Dedifferentiated amniotic fluid mesenchymal stem cell (primary cell): ENCODE data around the gene HSPE1.
"Not testable (repeated sequence)": the region's sequence is repeated elsewhere in the genome, so short reads cannot be mapped to it uniquely, and the experiment has no call there.

ENCODE experiments used
- DNase-seq: peaks from one replicate; pipeline ENCODE4 v3.0.0-alpha.2; 2016; ENCODE audit errors: extremely low spot score

The HSPE1 gene

DNA sequence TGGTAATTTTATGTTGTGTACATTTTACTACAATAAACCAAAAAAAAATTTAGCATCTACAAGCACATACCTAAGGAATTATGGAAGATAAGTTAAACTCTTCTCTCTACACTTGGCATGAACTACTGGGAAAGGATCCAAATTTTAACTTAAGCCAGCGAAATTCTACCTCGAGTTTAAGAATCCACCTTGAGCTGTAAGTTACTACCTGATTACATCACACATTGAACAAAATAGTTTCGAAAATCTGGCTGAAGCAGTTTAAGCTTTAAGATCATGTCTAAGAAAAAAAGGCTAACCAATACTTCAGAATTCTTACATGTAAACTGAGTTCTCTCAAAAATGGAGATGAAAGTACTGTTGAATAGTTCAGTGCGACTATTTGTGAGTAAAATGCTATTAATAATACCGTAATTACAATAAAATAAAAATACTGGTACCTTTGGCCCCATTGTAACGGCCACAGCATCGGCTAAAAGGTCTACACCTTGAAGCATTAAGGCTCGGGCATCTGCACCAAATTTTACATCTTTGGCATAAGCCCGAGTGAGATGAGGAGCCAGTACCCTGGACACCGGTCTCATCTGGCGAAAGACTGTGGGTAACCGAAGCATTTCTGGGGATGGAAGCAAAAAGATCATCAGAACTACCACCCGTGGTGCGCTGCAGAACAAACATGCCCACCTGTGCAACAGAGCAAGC lies 1.8 kb upstream of the HSPE1 start:
- peak; percentile 34 for DNase-seq

DNA sequence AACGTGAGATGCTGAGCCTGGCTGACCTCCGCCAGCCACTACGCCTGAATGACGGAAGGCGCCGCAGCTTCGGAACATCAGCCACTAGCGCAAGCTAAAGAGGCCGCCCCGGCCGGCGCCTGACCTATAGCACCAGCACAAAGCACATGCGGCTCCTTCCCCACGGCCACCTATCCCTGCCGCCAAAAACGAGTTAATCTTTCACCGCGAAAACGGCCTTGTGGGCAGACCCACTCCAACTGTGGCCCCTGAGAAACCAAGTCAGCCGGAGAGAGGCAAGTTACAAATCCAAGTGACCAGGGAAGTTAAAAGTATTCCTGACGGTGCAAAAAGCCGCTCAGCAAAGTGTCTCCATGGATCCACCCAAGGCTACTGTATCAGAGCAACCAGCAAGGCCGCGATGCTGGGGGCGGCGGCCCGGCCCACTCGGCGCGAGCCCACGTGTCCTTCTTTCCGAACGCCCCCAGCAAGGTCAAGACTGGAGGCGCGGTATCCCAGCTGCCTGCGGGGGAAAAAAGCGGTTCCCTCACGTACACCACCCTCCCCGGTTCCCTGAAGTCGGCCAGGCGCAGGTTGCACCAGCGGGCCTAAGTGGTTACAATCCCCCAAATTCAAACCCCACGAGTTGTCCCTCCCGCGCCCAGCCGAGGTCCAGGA lies 1.1 kb upstream of the HSPE1 start:
- peak; percentile 21 for DNase-seq

GRCh38 chr2:197500503-197501131 lies 438 bp downstream of the HSPE1 start:
- no peak for DNase-seq

GRCh38 chr2:197502201-197502600 lies 2.0 kb downstream of the HSPE1 start:
- no peak for DNase-seq

GRCh38 chr2:197502685-197503084 lies 2.5 kb downstream of the HSPE1 start:
- no peak for DNase-seq

DNA sequence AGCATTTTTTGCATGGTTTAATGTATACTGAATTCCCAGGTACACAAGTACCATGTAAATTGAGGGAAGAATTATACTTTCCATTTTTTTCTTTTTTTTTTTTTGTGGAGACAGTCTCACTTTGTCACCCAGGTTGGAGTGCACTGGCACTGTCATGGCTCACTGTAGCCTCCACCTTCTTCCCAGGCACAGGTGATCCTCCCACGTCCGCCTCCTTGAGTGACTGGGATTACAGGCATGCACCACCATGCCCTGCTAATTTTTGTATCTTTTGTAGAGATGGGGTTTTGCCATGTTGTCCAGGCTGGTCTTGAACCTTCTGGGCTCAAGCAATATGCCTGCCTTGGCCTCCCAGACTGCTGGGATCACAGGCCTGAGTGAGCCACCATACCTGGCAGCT lies 3.8 kb downstream of the HSPE1 start:
- DNase-seq, result no peak

DNA sequence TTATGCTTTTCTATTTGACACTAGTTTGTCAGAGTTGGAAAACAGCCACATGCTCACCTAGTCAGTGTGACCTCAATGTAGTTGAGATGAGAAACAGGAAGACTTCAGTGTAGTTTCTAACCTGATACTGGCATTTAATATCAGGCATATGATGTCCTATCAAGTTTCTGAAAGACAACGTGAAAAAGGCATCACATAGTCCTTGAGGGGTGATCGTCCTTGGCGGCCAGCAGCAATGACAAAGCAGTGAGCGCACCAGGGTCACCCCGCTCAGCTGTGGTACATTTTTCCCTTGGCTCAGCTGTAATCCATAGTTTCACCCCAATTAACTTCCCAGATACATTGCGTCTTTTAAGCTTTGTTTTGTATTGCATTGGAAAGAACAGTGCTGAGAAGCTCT lies 4.3 kb downstream of the HSPE1 start:
- no peak for DNase-seq

- no peak for DNase-seq
Measured at GRCh38 chr2:197506658-197507057, 6.5 kb downstream of the HSPE1 start.

DNA sequence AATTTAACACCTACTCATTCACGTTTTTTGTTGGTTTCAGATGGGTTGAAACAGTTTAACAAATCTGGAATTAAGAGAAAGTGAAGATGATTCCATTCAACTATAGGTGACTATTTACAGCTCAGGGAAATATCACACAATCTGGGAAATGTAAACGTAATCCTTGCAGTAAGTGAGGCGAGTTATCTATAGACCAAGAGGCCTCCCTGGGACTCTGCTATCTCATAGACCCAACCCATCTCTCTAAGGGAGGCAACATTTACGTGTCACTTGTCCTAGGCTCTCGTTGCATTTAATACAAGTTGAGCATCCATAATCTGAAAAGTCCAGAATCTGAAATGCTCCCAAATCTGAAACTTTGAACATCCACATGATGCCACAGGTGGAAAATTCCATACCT lies 13.7 kb downstream of the HSPE1 start:
- DNase-seq, result no peak

DNA sequence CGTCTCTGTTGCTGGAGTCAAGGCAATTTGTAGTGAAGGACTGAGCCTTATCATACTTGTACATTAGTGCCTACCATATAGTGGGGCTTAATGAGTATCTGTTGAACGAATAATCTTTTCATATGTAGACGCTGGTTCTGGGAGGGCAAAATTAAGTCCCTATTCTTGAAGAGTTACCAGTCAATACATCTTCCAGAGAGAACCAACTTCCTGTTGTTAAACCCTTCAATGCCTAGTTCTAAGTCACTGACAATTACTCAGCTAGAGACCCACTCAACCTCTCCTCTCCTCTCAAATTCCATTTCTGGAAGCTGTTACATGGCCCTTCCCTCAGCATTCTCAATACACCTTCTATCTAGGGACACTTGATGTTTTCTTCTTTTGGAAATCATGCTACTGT lies 14.6 kb downstream of the HSPE1 start:
- DNase-seq, result no peak

DNA sequence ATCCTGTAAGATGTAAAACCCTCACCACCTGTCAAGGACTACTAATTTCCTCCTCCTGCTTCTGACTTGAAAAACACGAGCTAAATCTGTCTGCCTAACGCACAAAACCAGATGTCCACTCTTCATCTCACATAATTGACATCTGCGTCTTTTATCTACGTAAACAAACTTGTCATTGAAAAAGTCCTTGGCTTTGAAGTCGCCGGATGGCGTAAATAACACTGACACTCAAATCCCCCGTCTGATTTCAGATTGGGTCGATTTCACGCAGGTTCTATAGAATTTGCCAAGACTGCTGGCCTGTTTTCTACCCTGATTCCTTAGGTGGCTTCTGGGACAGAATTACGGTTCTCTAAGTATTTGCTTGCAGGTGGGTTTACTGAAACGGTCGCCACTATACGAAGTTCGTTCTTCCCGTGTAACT lies 15.1 kb downstream of the HSPE1 start:
- no peak for DNase-seq

DNA sequence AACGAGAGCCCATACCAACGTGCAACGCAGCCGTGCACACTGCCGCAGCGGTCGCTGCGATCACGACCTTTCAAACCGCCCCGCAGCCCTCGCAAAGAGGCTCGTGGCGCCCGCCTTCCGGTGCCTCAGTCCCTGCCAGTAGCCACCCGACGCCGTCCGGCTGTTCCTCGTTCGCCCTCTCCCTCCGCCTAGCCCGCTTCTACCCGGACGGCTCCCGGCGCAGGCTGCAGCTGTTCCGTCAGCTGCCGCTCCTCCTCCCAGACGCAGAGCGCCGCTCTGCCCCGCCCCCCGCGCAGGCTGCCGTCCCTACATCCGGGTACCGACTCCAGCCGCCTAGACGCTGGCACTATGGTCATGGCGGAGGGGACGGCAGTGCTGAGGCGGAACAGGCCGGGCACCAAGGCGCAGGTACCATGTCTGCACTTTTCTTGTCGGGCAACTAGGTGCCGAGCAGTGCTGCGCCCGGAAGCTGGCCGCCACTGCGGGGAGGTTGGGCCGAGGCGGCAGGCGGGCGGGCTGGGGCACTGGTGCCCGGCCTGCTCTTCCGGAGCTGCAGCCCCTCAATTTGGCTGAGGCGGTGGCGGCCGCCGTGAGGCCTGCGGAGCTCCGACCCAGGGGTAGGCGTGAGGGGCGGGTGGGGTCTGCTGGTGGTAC lies 15.7 kb downstream of the HSPE1 start, which contains the start of gene MOB4:
Gene MOB4 (plus strand): TSS at position 328 of the 654 bp plus-strand sequence. CDS start 21 bp downstream, at position 349.
- DNase-seq, result peak; percentile 89

- no peak for DNase-seq
Measured at GRCh38 chr2:197516393-197516761, 16.2 kb downstream of the HSPE1 start.

DNA sequence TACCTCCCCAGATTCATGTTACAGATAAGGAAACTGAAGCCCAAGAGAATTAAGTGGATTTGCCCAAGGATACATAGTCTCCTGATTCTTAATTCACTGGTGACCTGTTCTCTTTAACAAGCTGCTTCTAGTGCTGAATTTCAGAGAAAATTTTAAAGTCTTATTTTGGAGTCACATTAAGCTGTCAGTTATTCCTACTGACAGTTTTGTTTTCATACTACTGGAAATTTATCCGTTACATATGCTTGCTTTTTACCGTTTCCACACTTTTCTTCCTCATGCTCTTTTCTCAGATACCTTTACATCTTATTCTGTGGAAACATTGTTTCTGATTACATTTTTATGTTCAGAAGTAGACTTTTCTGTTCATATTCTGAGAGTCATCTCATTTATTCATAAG lies 17.0 kb downstream of the HSPE1 start:
- no peak for DNase-seq

- no peak for DNase-seq
Measured at GRCh38 chr2:197538412-197538811, 38.2 kb downstream of the HSPE1 start.

DNA sequence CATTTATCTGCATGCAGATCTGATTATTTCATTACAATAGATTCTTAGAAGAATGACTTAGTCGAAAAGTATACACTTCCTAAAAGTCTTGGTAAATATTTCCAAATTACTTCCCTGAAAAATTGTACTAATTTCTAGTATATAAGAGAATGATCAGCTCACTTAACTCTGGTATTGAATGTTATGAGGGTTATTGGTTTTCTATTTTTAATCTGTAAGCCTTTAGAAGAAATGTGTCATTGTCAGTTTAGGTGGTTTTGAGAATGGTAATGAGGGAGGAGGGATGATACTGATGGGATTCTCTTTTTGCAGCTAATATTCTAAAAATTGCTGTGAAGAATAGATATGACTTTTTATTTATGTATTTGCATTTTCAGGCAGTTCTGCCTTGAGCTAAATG lies 39.6 kb downstream of the HSPE1 start:
- DNase-seq, result no peak

DNA sequence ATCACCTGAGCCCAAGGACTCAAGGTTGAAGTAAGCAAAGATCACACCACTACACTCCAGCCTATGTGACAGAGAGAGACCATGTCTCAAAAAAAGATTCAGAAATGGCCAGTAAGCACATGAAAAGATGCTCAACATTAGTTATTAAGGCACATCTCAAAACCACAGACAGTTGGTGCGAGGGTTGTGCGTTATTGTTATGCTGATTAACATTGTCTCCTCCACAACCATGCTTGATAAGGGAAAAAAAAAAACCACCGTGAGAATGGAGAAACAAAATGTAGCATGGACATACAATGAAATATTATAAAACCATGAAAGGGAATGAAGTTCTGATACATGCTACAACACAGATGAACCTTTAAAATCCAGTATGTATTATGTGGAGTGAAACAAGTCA lies 43.0 kb downstream of the HSPE1 start:
- DNase-seq, result no peak

DNA sequence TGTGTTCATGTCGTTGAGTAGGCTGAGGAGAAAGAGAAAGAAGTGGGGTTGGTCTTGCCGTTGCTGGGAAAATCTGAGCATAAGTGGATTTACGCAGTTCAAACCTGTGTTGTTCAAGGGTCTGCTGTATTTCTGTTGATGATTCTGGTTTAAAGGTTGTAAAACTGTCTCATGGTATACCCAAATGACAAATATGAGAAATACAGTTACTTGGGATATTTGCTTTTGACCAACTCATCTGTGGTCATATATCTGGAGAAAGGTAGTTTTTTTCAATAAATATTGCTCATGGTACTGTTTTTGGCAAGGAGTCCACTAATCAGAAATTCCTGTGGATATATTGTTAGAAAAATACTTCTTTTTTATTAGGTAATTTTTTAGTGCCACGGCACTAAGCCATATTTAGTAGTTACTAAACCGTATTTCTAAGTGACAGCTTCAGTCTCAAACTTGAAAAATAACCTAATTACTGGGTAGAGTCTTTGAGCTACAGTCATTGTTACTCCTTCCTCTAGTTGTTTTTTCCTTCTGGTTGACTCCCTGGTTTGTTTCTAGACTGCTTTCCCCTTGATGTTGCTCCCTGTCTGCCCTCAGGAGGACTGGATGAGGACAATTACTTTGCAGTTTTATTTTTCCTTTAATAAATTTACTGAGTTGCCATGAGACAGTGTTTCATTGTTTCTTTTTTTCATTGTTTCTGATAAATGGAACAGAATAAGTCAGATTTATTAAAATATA lies 47.2 kb downstream of the HSPE1 start:
- DNase-seq, result no peak

DNA sequence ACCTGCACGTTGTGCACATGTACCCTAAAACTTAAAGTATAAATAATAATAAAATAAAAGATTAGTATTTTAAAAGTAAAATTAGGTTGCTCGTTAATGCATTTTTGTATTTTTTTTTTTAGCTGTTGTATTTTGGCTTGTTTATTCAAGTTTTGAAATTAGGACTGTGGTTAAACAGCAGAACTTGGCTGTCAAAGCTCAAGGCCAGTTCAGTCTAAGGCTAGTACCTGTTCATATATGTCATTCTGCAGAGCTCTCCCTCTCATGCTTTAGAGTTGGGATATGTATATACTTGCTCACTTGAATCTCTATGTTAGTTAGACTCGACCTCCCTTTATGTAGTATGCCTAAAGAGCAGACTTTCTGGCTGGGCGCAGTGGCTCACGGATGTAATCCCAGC lies 48.4 kb downstream of the HSPE1 start:
- no peak for DNase-seq

GRCh38 chr2:197551260-197551659 lies 51.1 kb downstream of the HSPE1 start:
- DNase-seq, result not testable (repeated sequence)
